Stimulated activated CD4-positive, alpha-beta T cell treated with anti-CD3 and anti-CD28 coated beads, Interleukin-1b, Interleukin-23, amount 100 ng/mL, for 4 hours (primary cell): ENCODE results near the gene PLPP7.
"Not testable (repeated sequence)": the region's sequence is repeated elsewhere in the genome, so short reads cannot be mapped to it uniquely, and the experiment has no call there.

Source experiments
- DNase-seq, 2 donors: peaks; one replicate each; pipeline ENCODE4 v3.0.0-alpha.2; 2020; ENCODE audit warnings: low read depth in 2 of 2

PLPP7 gene

GRCh38 chr9:131289301-131290035, at the start of gene PLPP7:
Gene PLPP7, plus strand, starts transcription at chr9:131289723. Its CDS starts 275 bp downstream, at chr9:131289998.
- DNase-seq: no peak

- DNase-seq: no peak
These were observed 49.2 kb upstream of the PLPP7 start for GRCh38 chr9:131240047-131240921.

DNA sequence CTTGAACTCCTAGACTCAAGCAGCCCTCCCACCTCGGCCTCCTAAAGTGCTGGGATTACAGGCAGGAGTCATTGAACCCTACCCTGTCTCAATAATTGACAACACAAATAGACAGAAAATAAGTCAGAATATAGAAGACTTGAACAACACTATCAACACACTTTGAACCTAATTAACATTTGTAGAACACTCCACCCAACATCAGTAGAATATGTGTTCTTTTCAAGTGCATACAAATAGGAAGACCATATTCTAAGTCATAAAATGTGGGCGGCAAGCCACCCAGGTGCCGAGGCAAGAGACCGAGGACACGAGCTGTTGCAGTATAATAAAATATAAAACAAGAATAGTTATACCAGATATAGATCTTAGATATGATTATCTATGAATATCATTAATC, 45.2 kb upstream of the PLPP7 start:
- not testable (repeated sequence) for DNase-seq

DNA sequence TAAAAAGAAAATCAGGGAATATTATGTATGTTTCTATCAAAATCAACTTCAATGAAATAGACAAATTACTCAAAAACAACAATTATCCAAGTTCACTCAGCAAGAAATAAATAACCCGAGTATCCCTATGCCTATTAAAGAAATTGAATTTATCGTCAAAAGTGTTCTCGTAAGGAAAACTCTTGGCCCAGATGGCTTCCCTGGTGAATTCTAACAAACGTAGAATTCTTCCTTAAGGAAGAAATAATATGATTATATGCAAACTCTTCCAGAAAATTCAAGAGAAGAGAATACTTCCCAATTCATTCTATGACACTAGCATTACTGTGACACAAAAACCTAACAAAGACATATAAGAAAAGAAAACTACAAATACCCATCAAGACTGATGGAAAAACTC, 42.9 kb upstream of the PLPP7 start:
- DNase-seq: no peak

- DNase-seq: no peak
These were observed 37.4 kb upstream of the PLPP7 start for GRCh38 chr9:131252120-131252519.

DNA sequence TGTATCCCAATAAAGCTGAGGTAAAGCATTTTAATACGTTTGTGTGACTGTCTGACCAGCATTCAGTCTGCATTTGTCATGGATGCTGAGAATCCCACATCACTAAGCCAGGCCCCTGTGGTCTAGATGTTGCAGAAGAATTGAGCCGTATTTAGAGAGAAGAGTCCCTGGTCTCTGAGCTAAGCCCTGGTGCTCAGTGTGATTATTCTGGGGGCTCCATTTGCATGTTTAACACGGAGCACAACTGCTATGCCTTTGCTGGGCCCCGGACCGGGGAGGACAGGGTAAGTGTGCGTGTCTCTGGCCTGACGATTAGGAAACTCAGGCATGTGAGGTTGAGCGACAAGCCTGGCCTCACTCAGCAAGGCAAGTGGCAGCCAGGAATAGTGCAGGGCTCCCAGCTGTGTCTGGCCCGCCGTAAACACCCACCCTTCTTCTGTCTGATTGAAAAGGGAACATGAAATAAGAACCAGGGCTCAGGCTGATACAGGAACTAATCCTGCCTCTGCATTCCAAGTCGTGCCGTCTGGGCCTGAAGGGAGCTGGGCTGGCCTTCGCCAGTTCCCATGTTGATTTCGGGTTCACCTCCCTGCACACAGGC, 35.5 kb upstream of the PLPP7 start:
- DNase-seq: no peak

GRCh38 chr9:131254626-131255025, 34.9 kb upstream of the PLPP7 start:
- DNase-seq: no peak

DNA sequence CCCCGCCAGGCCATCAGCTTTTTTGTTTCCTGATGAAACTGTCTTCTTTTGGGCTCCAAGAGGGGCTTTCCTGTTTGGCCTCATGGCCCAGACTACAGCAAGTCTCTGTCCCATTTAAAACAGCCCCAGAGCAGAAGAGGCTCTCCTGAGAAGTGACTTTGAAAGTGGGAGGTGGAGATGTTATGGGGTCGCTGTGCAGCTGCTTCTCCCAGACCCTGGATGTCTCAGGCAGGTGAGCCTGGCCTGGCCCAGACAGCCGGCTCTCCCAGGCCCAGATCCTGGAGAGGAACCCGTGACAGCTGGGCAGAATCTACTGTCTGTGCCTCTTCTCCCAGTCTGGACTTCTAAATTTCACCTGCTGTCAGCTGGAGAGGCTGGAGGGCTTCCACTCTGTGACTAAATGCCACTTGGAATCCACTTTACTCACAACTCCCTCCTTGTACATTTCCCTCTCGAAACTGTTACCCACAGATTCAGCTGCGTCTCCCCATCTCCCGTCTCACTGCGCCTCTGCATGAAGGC, 33.8 kb upstream of the PLPP7 start:
- DNase-seq: no peak

GRCh38 chr9:131257266-131258025, 32.1 kb upstream of the PLPP7 start:
- no peak for DNase-seq

- no peak for DNase-seq
These were observed 31.3 kb upstream of the PLPP7 start for GRCh38 chr9:131258186-131258585.

- DNase-seq: no peak
These were observed 30.7 kb upstream of the PLPP7 start for GRCh38 chr9:131258698-131259431.

DNA sequence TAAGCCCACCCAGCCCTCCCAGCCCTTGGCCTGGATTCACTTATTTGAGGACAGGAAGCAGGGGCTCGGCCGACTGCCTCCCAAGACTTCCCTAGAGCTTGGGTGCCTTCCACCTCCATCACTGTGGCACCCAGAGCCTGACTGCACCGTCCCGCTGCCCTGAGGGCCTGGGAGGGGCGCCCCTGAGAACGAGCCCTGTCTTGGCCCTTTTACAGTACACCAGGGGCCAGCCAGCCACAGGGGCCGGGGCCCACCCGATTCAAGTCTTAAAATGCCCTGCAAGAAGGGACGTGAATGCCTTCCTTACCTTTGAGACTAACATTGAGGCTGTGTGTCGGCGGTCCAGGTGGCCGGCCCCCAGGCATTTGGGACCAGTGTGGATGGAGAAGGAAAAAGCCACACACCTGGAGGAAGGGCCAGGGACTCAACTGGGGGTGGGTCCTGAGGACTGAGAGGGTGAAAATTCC, 30.1 kb upstream of the PLPP7 start:
- no peak for DNase-seq

- no peak for DNase-seq
These were observed 29.5 kb upstream of the PLPP7 start for GRCh38 chr9:131259916-131260597.

- DNase-seq: no peak
These were observed 28.6 kb upstream of the PLPP7 start for GRCh38 chr9:131260751-131261452.

DNA sequence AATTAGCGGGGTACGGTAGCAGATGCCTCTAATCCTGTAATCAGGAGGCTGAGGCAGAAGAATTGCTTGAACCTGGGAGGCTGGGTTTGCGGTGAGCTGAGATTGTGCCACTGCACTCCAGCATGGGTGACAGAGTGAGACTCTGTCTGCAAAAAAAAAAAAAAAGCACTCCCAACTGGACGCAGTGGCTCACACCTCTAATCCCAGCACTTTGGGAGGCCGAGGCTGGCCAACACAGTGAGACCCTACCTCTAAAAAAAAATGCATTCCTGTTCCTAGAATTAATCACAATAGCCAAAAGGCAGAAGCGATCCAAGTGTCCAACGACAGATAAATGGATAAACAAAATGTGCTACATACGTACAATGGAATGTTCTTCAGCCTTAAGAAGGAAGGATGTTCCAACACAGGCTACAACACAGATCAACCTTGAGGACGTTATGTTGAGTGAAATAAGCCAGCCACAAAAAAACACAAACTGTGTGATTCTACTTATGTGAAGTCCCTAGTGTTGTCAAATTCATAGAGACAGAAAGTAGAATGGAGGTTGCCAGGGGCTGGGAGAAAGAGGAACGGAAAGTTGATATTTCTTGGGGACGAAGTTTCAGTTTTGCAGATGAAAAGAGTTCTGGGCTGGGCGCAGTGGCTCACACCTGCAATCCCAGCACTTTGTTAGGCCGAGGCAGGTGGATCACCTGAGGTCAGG, 27.0 kb upstream of the PLPP7 start:
- no peak for DNase-seq

GRCh38 chr9:131263033-131263343, 26.5 kb upstream of the PLPP7 start:
- DNase-seq: not testable (repeated sequence)

DNA sequence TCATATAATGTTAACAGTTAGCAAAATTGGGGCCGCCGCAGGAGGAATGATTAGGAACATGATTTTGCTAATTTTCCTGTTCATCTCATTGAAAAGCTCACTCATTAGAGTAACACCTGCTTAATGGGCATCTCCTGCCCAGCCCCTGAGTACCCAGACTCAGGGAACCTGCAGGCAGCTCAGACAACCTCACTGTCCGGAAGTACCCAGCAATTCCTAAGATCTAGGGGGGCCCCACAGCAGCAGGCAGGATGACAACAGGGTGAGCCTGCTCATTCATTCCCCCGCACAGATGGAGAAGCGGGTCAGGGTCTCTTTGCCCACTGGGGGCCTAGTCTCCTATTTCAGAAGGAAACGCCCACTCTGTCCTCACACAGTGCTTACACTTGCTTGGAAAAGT, 25.8 kb upstream of the PLPP7 start:
- no peak for DNase-seq

GRCh38 chr9:131264231-131264630, 25.3 kb upstream of the PLPP7 start:
- no peak for DNase-seq
